Large intestine (tissue), 3 donors: ENCODE results near the gene NAXE. TPM values are rescaled to one million over a fixed set of nuclear protein-coding genes. Genes with fewer than 3 reads are reported as not detected.
"Not testable (repeated sequence)": the region's sequence is repeated elsewhere in the genome, so short reads cannot be mapped to it uniquely, and the experiment has no call there.

Experiments used
- DNase-seq, 2 donors: peaks; one replicate each; pipeline versions ENCODE4 v3.0.0 to v3.0.0-alpha.2; 2013
- H3K27ac ChIP-seq: one replicate; pipeline ENCODE4 v1.5.1; 2013; ENCODE audit warnings: low read length
- H3K27me3 ChIP-seq: 2 replicates; pipeline ENCODE4 v1.6.1; 2013; ENCODE audit warnings: low read length; ENCODE audit not compliant: control insufficient read depth, insufficient read depth
- H3K36me3 ChIP-seq: 2 replicates; pipeline ENCODE4 v1.6.1; 2013; ENCODE audit warnings: low read length; ENCODE audit not compliant: control insufficient read depth, insufficient read depth
- H3K4me1 ChIP-seq: one replicate; pipeline ENCODE4 v1.6.1; 2013; ENCODE audit warnings: low read length; ENCODE audit not compliant: control insufficient read depth, insufficient read depth
- H3K4me3 ChIP-seq: one replicate; pipeline ENCODE4 v1.5.1; 2013; ENCODE audit warnings: low read length
- H3K9me3 ChIP-seq: one replicate; pipeline ENCODE4 v1.6.1; 2013; ENCODE audit warnings: mild to moderate bottlenecking, low read depth, low read length, moderate library complexity; ENCODE audit not compliant: control insufficient read depth
- WGBS: methylation state at CpG from one replicate; pipeline ENCODE4 v1.1.5; 2013; ENCODE audit warnings: low lambda C conversion rate; ENCODE audit not compliant: insufficient coverage; 5-methylcytosine and 5-hydroxymethylcytosine counted together
- polyA plus RNA-seq: library from polyadenylated mRNA; unstranded; fragments of 120-200 nt; gene quantifications from one replicate; pipeline ENCODE4 v1.2.1, GENCODE V29; 2013

Gene NAXE
- polyA plus RNA-seq, 1 donor, result 66.9 TPM

DNA sequence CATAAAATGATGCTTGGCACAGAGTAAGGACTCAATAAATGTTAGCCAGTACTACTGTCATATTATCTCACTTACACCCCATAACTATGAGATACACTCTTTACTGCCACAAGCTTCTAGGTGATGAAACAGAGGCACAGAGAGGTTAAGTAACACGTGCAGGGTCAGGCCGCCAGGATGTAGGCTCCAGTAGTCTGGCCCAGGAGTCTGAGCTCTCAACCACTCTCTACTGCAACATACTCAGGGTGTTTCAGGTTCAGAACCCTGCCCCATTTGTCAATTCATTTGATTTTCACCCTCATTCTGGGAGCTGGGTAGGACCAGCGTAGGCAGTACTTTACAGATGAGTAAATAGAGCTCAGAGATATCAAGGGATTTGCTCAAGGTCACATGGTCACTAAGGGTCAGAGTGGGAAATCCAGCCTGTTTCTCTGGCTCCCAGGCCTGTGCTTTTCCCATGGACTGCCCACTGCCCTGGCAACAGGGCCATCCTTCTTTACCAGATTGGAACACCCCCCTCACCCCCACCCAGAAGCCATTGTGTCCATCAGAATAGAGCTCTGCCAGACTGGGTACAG, 40.4 kb upstream of the NAXE start:
- no peak for DNase-seq
- no CpG with 5 or more reads among the region's 3 CpGs for WGBS
- Histone ChIP-seq H3K27ac (no peak overlapping the region), H3K36me3 (peaks cover 16% of the 10 kb centered on the region), H3K4me3 (no peak overlapping the region), H3K9me3 (no peaks in the 10 kb centered on the region), H3K4me1 (no peaks in the 10 kb centered on the region), H3K27me3 (no peaks in the 10 kb centered on the region)

DNA sequence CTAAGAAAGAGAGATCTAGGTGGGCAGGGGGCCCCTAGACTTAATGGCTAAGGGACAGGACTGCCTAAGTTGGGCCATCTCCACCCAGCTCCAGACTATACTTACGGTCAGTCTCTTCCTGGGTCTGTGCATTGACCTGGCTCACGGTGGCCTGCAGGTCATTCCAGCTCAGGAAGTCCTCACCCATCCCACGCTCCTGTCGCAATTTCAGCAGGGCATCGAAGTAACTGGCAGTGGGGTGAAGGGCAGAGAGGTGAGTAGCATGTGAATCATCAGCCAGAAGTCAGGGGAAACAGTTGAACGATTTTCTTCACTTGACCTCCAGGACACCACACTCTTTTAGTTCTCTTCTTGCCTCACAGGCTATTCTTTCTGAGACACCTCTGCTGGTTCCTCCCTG, 39.7 kb upstream of the NAXE start:
- H3K9me3 ChIP-seq, result no peaks in the 10 kb centered on the region
- no peak overlapping the region for H3K4me3 ChIP-seq
- H3K4me1 ChIP-seq, result no peaks in the 10 kb centered on the region
- no peak overlapping the region for H3K27ac ChIP-seq
- H3K27me3 ChIP-seq, result no peaks in the 10 kb centered on the region
- WGBS, result no CpG with 5 or more reads among the region's 6 CpGs
- H3K36me3 ChIP-seq, result peaks cover 14% of the 10 kb centered on the region
- no peak for DNase-seq

DNA sequence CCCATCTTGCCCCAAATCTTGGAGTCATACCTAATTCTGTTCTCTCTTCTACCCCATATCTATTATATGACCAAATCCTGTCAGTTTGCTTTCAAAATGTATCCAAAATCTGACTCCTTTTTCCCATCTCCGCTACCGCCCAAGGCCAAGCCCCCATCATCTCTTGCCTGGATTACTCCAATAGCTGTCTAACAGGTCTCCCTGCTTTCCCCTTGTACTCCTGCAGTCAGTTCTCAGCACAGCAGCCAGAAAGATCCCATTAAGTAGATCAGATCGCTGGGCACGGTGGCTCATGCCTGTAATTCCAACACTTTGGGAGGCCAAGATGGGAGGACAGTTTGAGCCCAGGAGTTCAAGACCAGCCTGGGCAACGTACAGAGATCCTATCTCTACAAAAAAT, 39.1 kb upstream of the NAXE start:
- 50% methylated on average over 2 of the region's 5 CpGs for WGBS
- H3K36me3 ChIP-seq, result peaks cover 14% of the 10 kb centered on the region
- DNase-seq, result no peak
- no peaks in the 10 kb centered on the region for H3K27me3 ChIP-seq
- no peaks in the 10 kb centered on the region for H3K9me3 ChIP-seq
- H3K27ac ChIP-seq, result no peak overlapping the region
- H3K4me3 ChIP-seq, result no peak overlapping the region
- H3K4me1 ChIP-seq, result no peaks in the 10 kb centered on the region

DNA sequence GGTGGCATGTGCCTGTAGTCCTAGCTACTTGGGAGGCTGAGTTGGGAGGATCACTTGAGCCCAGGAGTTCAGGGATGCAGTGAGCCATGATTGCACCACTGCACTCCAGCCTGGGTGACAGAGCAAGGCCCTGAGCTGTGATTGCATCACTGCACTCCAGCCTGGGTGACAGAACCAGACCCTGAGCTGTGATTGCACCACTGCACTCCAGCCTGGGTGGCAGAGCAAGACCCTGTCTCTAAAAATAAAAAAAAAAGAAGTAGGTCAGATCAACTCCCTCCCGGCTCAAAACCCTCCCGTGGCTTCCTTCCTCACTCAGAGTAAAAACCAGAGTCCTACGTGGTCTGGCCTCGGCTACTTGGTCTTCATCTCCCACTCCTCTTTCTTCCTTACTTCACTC, 38.6 kb upstream of the NAXE start:
- 79% methylated on average over 3 of the region's 4 CpGs for WGBS
- DNase-seq, H3K4me3 ChIP-seq, H3K9me3 ChIP-seq, H3K27ac ChIP-seq, H3K4me1 ChIP-seq, H3K27me3 ChIP-seq: not testable (repeated sequence)
- peaks cover 11% of the 10 kb centered on the region for H3K36me3 ChIP-seq

DNA sequence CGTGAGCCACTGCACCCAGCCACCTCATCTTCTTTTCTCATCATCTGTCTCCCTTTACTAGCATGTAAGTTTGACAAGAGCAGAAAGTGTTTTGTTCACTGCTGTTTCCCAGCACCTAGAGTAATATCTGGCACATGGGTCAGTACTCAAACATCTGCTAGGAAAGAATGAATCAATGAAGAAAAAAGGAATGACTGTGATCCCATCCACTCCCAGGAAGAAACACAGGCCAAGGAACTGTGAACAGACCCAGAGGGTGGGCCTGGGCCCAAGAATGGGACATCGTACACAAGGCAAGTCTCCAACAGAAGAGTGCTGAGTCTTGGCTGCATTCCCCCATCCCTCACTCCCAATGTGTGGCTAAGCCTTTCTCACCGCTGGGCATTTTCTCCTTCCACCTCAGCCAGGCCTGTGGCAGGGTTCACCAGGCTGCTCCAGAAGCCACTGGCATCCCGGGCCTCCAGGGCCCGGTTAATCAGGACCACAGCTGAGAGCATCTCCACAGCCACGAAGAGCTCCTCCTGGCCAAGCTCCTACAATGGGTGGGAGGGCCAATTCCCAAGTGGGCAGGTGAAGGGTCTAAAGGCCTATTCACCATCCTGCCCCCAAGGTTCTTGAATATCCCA, 37.6 kb upstream of the NAXE start:
- H3K27me3 ChIP-seq, result no peaks in the 10 kb centered on the region
- no peak overlapping the region for H3K4me3 ChIP-seq
- DNase-seq, result no peak
- WGBS, result no CpG with 5 or more reads among the region's 6 CpGs
- no peak overlapping the region for H3K27ac ChIP-seq
- no peaks in the 10 kb centered on the region for H3K9me3 ChIP-seq
- no peaks in the 10 kb centered on the region for H3K4me1 ChIP-seq
- peaks cover 9% of the 10 kb centered on the region for H3K36me3 ChIP-seq

DNA sequence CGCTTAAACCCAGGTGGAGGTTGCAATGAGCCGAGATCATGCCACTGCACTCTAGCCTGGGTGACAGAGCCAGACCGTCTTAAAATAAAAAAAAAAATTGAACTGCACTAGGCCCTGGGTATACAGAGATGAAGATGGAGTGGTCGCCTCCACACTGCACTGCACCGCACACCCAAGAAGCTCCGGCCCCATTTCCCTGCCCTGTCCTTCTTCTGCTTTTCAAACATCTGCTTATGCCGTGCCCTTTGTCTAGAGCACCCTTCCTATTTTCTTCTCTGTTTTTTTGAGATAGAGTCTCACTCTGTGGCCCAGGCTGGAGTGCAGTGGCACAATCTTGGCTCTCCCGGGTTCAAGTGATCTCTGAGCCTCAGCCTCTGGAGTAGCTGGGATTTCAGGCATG, 36.6 kb upstream of the NAXE start:
- H3K36me3 ChIP-seq, result peaks cover 14% of the 10 kb centered on the region
- no peaks in the 10 kb centered on the region for H3K4me1 ChIP-seq
- no peak for DNase-seq
- H3K27ac ChIP-seq, result no peak overlapping the region
- no peaks in the 10 kb centered on the region for H3K9me3 ChIP-seq
- no peak overlapping the region for H3K4me3 ChIP-seq
- WGBS, result 80% methylated on average over 1 of the region's 8 CpGs
- H3K27me3 ChIP-seq, result no peaks in the 10 kb centered on the region

DNA sequence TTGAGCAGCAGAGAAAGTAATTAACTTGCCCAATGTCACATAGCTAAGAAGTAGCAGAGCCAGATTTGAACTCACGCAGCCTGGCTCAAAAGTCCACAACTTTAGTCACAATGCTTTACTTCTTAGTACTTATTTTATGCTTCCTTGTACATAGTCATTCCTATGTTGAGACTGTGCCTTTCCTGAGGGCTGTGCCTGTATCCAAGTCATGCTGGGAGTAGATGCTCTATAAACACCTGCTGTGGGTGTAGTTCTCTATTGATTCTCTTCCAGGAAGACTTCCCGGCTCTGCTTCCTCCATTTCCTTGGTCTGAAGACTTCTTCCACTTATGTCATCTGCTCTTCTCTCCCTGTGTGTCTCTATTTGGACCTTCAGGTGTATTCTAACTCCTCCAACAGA, 35.9 kb upstream of the NAXE start:
- no peak overlapping the region for H3K4me3 ChIP-seq
- no CpG with 5 or more reads among the region's 2 CpGs for WGBS
- no peaks in the 10 kb centered on the region for H3K4me1 ChIP-seq
- no peak overlapping the region for H3K27ac ChIP-seq
- no peaks in the 10 kb centered on the region for H3K9me3 ChIP-seq
- peaks cover 17% of the 10 kb centered on the region for H3K36me3 ChIP-seq
- H3K27me3 ChIP-seq, result no peaks in the 10 kb centered on the region
- DNase-seq, result no peak

DNA sequence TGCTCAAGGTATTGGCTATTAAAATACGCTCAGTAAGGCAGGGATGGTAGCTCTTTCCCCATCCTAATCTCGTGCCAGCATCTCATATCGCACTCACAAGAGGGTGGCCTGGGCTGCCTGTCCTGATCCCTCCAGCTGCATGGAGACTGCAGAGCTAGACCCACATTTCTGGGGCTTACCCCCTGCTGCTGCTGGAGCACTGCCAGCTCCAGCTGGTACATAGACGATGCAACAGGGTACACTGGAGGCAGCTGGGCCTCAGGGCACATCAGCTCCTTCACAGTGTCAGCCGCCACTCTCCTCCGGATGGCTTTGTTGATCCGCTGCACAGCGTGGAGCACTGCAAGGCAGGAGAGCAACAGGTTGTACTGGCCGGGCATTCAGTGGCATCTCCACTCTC, 35.2 kb upstream of the NAXE start:
- Histone ChIP-seq H3K36me3 (peaks cover 18% of the 10 kb centered on the region), H3K9me3 (no peaks in the 10 kb centered on the region), H3K4me1 (no peaks in the 10 kb centered on the region), H3K27ac (no peak overlapping the region), H3K27me3 (no peaks in the 10 kb centered on the region), H3K4me3 (no peak overlapping the region)
- DNase-seq, result no peak
- WGBS, result no CpG with 5 or more reads among the region's 9 CpGs

DNA sequence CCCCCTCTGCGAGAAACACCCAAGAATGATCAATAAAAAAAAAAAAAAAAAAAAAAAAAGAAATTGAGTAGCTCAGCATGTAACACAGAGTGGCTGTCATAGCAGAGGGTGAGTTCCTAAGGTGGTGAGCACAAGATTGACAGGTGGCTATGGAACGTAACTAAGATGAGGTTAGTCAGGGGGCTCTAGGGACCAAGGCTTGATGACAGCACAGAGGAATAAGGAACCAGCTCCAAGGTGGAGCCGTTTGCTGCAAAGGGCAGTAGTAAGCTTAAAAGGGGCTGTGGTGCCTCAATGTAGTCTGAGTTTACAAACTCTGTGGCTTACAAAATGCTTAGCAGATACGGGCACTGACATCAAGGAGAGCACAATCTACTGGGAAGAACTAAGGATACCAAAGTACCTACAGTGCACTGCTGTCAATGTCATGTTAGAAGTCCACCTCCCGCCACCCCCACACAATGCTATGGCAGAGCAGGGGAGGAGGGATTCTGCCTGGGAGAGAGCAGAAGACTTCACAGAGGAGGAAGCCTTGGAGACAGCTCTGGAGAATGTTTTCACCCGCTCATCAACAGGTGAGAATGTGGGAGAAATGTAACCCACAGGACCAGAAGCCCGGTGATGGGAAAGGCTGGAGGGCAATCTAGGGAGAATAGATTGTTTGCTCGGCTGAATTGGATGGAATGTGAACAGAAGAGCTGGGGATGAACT, 32.3 kb upstream of the NAXE start:
- 29% methylated on average over 1 of the region's 8 CpGs for WGBS
- Histone ChIP-seq H3K27me3 (no peaks in the 10 kb centered on the region), H3K4me1 (peaks cover 2% of the 10 kb centered on the region), H3K27ac (no peak overlapping the region), H3K9me3 (no peaks in the 10 kb centered on the region), H3K36me3 (peaks cover 29% of the 10 kb centered on the region), H3K4me3 (no peak overlapping the region)
- DNase-seq, result no peak

DNA sequence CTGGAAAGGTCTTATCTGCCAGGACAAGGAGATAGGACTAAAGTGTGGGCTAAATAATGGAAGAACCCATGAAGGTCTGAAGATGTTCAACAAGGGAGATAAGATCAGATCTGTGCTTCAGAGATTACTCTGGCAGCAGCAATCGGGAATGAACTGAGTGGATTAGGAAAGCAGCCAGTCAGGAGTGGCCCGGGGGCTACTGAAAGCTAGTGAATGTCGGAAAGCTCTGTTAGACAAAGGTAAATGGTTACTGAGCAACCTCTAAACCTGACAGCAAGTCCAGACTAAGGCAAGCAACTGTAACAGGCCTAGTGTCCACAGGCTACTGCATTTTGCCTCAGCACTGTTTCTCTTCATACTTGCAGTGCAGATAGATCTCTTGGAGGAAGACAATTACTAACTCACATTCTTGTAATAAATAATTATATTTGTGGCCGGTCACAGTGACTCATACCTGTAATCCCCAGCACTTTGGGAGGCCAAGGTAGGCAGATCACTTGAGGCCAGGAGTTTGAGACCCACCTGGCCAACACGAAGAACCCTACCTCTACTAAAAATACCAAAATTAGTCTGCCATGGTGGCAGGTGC, 31.7 kb upstream of the NAXE start:
- peaks cover 2% of the 10 kb centered on the region for H3K4me1 ChIP-seq
- no peak overlapping the region for H3K4me3 ChIP-seq
- H3K27ac ChIP-seq, result no peak overlapping the region
- H3K36me3 ChIP-seq, result peaks cover 30% of the 10 kb centered on the region
- no peak for DNase-seq
- WGBS, result no CpG with 5 or more reads among the region's 5 CpGs
- H3K27me3 ChIP-seq, result no peaks in the 10 kb centered on the region
- H3K9me3 ChIP-seq, result no peaks in the 10 kb centered on the region
